Activated CD4-positive, alpha-beta T cell treated with anti-CD3 and anti-CD28 coated beads, Interleukin-2, Interleukin-4, amounts not matched to agents 100 ng/mL and 50 ng/mL, durations not matched to agents 16 hours and 8 hours (primary cell): ENCODE measurements around the gene TNRC6B.
"Not testable (repeated sequence)": the region's sequence is repeated elsewhere in the genome, so short reads cannot be mapped to it uniquely, and the experiment has no call there.

ENCODE experiments used
- DNase-seq: peaks from one replicate; pipeline ENCODE4 v3.0.0-alpha.2; 2020; ENCODE audit warnings: low spot score

Gene TNRC6B, protein sequence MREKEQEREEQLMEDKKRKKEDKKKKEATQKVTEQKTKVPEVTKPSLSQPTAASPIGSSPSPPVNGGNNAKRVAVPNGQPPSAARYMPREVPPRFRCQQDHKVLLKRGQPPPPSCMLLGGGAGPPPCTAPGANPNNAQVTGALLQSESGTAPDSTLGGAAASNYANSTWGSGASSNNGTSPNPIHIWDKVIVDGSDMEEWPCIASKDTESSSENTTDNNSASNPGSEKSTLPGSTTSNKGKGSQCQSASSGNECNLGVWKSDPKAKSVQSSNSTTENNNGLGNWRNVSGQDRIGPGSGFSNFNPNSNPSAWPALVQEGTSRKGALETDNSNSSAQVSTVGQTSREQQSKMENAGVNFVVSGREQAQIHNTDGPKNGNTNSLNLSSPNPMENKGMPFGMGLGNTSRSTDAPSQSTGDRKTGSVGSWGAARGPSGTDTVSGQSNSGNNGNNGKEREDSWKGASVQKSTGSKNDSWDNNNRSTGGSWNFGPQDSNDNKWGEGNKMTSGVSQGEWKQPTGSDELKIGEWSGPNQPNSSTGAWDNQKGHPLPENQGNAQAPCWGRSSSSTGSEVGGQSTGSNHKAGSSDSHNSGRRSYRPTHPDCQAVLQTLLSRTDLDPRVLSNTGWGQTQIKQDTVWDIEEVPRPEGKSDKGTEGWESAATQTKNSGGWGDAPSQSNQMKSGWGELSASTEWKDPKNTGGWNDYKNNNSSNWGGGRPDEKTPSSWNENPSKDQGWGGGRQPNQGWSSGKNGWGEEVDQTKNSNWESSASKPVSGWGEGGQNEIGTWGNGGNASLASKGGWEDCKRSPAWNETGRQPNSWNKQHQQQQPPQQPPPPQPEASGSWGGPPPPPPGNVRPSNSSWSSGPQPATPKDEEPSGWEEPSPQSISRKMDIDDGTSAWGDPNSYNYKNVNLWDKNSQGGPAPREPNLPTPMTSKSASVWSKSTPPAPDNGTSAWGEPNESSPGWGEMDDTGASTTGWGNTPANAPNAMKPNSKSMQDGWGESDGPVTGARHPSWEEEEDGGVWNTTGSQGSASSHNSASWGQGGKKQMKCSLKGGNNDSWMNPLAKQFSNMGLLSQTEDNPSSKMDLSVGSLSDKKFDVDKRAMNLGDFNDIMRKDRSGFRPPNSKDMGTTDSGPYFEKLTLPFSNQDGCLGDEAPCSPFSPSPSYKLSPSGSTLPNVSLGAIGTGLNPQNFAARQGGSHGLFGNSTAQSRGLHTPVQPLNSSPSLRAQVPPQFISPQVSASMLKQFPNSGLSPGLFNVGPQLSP (N-terminal part only)

DNA sequence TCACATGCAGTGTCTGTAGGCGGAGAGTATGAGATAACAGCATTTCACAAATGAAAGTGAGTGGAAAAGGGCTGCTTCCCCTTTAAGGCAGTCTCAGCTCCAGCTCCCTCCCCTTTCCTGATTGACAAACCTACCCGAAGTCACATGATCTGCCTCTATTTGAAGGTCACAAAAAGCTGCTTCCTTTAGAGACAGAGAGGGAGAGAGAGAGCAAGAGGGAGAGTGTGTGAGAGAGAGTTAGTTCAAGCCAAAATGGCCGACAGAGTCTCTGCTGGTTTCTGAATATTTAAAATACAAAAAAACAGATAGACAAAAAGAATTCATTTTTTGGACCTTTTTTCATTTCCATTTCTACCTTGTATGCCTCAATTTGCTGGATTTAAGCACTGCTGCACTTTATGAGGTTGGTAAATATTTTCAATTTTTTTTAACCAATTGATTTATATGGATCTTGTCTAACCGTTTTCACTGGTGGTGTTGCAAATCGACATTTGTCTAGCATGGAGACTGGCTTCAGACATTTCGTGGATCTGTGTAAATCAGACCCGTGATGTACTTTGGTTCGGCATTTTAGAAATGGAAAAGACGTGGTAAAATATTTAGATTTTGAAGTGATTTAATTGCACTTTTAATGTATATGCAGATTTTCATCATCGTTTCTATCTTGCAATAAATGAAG, at the start of gene TNRC6B:
TSS of gene TNRC6B (plus strand) at position 188 of the 679 bp plus-strand sequence. CDS start at position 399, 211 bp downstream.
- DNase-seq, result peak; percentile 97

DNA sequence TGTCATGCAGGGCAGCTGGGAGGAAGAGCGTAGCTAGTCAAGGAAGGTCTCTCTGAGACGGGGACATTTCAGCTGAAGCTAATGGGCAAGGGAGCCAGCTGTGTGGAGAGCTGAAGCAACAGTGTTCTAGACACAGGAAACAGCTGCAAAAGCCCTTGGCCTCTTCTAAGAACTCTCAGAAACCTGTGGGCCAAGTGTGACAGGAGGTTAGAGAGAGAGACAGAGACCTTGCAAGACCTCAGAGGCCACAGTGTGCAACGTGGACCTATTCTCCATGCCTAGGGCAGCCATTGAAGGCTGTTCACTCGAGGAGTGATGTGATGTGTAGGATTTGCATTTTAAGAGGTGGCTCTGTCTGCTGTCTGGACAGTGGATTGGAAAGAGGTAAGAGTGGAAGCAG, 48.7 kb upstream of the TNRC6B start:
- peak; percentile 30 for DNase-seq

DNA sequence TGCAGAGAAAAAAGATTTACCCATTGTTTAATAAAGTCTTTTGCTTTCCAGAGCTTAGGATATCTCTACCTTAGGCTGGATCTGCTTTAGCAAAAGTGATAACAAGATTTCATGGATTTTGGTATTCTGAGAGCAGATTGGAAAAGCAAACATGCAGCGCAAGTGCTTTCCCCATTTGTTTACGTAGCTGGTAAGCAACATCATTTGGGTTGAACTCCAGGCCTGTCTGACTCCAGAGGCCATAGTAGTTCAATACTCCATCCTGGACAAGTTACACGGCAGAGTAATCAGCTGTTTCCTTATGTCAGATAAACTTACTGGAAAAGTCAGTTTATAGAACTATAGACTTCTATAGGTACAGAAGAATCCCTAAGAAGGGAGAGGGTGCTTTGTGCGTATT, 40.6 kb upstream of the TNRC6B start:
- DNase-seq, result no peak

DNA sequence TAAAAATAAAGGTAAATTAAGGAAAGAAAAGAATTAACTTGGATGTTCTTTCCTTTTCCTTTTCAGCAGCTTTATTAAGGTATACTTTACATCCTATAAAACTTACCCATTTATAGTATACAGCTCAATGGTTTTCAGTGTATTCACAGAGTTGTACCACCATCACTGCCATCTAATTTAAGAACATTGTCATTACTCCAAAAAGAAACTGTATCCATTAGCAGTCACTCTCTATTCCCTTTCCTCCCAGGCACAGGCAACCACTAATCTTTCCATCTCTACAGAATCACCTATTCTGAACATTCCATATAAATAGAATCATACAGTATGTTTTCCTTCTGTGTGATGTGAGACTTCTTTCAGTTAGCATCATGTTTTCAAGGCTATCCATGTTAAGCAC, 38.9 kb upstream of the TNRC6B start:
- no peak for DNase-seq

DNA sequence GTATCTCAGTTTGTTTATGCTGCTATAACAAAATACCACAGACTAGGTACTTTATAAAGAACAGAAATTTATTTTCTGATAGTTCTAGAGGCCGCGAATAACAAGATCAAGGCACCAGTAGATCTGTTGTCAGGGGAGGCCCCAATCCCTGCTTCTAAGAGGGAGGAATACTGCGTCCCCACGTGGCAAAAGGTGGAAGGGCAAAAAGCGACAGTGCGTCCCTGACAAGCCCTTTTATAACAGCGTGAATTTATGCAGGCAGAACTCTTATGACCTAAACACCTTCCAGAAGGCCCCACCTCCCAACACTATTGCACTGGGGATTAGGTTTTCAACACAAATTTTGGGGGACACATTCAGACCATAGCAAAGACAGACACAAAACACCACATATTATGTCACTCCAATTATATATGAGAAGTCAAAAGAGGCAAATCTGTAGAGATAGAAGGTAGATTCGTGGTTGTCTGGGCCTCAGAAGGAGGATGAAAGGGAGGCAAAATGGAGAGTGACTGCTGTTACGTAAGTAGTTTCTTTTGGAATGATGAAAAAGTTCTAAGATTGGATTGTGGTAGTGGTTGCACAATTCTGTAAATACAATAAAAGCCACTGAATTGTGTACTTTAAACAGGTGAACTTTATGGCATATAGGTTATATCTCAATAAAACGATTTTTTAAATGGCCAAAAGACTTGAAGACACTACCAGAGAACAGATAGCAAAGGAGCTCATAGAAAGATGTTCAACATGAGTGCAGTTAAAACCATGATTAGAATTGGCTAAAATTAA, 30.1 kb upstream of the TNRC6B start:
- no peak for DNase-seq

DNA sequence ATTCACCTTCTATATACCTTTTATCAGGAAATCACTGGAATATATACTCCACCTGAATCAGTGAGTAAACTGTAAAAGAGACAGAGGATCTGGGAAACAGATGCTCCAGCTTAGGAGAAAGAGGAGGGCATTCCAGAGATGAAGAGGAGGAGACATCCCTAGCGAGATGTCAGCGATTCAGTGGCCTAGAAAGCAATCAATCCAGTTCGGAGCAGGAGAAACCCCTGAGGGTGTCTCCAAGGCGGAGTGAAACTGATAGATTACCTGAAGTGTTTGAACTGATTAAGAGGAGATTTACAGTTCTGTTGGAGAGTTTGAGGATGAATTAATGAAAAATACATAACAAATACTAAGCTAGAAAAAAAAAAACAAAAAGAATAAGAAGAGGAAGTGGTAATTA, 24.5 kb upstream of the TNRC6B start:
- no peak for DNase-seq

DNA sequence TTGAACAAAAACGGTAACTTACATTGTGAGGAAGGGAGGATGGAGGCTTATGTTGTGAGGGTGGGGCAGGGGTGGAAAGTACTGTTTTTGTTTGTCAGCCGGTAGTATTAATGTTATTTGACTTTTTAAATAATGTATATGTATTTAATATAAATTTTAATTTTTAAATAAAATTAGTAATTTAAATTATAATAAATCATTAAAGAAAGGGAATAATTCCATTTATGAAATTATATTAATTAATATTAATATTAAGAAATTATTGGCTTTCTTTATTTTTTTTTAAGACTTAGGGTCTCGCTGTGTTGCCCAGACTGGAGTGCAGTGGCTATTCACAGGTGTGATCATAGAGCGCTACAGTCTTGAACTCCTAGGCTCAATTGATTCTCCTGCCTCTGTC, 24.0 kb upstream of the TNRC6B start:
- DNase-seq, result no peak

DNA sequence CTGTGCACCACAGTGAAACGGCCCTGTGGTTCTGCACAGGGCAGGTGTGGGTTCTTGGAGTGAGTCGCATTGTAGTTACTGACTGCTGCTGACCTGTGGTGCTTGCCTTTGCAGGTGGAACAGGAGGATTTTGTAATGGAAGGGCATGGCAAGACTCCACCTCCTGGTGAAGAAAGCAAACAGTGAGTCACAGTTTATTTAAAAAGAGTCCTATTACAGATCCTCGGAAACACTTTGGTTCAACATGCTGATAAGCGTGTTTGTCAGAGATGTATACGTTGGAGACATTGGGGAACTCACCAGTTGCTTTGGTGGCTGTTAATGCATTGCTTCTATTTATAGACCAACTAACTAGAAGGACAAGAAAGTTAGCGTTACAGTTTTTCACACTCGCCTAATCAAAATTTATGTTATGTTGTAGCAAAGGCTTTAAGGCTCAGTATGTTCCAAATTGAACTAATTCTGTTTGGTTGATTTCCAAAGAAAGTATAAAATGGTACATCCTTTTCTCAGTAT, 21.7 kb upstream of the TNRC6B start:
- DNase-seq, result no peak

DNA sequence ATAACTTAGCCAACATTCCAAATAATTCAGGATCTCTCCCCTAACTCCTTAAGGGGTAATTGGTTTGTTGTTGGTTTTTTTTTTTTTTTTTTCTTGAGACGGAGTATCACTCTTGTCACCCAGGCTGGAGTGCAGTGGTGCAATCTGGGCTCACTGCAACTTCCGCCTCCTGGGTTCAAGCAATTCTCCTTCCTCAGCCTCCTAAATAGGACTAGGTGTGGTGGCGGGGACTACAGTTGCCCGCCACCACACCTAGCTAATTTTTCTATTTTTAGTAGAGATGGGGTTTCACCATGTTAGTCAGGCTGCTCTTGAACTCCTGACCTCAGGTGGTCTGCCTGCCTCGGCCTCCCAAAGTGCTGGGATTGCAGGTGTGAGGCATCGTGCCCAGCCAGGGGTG, 21.0 kb upstream of the TNRC6B start:
- not testable (repeated sequence) for DNase-seq

DNA sequence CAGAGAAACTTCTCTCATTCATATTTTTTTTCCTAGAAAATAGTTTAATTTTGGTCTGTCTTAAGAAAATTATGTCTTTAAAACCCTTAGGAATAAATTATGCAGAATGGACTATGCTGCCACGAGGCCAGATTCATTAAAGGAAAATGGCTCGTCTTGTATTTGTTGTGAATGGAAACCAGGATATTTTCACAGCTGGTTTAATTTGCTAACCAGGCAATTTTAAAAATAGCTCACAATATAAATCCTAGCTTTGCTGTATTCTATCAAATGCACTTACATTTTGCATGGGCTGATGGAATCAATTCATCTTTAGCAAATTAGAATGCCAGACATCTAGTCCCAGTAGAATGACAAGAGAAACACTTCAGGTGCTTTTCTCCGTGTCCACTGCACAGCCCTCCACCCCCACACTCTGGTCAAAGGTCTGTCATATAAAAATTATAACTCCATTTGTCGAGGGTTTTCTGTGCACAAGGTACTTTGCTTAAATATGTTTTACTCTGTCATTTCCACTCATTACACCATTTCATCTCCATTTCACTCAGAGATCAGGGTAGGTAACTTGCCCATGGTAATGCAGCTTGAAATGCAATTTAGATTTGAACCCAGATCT, 20.3 kb upstream of the TNRC6B start:
- no peak for DNase-seq

DNA sequence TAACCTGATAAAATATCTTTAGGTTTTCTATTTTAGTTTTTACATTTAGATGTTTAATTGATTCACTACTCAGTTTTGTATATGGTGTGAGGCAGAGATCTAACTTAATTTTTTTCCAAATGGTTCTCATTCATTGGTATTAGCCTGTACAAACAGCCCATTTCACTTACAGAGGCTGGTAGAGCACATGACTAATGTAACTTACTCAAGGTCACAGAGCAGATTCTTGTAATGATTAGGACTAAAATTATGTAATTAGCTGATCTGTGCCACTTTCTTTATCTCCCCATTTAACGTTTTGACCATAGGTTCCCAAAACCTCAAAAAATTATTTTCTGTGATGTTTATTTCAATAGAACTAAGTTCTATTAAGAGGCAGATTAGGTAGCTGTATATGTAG, 16.5 kb upstream of the TNRC6B start:
- no peak for DNase-seq

DNA sequence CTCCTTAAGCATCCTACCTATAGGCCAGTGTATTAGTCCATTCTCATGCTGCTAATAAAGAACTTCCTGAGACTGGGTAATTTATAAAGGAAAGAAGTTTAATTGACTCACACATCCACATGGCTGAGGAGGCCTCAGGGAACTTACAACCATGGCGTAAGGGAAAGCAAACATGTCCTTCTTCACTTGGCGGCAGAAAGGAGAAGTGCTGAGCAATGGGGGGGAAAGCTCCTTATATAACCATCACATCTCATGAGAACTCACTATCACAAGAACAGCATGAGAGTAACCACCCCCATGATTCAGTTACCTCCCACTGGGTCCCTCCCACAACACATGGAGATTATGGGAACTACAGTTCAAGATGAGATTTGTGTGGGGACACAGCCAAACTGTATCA, 12.2 kb upstream of the TNRC6B start:
- not testable (repeated sequence) for DNase-seq

DNA sequence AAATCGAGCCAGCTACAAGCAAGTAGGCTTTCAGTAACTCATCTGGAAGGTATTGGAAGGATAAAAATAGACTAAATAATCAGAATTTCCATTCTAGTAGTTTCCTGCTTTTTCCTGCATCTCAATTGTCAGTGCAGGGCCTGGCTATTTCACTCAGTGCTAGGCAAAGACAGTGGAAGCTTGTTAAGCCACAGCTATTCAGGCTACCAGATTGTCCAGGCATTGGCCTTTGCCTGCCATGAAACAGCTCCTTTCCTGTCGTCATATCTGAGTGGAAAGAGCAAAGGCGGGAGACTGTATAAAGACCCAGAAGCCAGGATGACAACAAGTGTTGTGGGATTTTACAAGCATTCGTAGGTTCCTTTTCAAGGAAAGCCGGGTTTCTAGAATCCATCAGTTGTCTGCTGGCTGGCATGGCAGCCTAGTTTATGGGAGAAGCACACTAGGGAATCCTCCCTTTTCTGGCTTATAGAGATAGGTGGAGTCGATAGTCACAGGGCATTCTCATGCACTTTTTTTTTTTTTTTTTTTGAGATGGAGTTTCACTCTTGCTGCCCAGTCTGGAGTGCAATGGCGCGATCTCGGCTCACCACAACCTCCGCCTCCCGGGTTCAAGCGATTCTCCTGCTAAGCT, 2.0 kb upstream of the TNRC6B start:
- DNase-seq, result no peak

DNA sequence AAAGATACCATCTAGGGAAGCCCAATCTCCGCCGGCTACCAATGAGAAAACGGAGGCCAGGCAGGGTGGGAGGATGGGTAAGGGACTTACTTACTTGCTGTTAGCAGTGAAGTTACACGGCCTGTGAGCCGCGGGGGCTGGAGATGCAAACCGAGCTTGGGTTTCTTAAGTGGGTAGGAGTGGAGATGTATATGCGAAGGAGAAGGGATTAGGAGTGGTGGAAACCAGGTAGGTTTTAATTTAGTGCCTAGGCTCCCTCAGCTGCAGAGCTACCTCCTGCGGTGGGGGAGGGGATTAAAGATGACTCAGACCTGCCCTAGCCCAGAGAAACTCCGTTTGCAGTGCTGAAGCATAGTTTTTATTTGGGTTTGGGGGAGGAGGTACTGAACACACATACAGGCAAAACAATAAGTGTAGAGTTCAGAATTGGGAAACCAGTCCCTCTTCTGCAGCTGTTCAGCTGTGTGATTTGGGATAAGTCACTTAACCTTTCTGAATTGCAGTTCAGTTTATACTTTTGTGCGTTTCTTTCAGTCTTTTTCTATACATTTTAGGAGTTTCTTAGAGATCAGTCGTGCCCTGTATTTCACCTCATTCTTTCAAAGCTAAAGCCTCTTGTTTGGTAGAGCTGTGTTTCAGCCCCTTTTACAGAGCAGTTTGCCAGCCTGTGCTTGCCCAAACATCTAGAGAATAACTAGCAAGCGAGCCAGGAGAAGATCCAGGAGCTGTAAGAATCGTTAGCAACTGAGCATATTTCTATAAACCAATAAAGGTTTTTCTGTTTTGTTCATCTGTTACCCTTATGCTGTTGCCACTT, 596 bp upstream of the TNRC6B start:
- DNase-seq, result peak; percentile 88

DNA sequence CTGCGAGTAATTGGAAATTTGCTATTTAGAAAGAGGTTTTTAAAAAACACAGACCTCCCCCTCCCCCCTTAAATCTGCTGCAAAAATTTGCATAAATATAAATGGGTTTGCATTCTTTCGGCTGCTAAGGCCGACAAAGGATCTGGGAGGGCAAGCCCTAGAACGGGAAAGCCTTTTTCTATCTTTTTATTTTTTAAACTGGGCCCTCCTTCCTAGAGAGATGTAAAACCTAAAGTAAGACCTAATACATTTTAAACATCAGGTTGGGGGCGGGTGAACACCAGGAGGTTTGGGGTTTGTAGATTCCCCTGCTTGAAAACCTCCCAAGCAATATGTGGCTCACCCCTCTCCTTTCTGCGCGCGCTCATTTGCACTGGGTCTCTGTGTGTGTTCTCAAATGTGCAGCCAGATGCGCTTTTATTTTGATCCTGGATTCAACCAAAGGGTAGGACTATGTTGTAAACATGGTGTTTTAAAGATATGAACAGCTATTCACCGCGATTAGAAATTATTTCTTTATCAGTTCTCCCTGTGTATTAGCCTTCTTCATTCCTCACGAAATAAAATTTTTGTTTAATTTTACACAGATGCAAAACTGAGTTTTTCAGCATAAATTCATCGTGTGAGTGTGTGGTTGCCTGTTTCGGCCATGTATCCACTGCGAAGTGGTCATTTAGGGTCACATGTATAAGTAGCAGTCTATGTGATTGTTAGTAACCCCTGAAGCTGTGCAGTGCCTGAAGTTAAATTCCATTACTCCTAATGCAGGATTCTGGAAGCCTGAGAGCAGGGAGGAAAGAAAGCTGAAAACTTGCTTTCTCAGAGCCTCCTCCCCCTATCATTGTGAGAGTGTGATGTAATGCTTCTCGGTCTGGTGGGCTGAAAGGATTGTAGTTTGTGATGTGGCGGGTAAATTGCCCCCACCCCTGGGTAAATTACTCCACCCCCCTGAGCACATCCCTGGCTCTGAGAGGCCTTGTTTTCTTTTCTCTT, 988 bp downstream of the TNRC6B start:
- no peak for DNase-seq

DNA sequence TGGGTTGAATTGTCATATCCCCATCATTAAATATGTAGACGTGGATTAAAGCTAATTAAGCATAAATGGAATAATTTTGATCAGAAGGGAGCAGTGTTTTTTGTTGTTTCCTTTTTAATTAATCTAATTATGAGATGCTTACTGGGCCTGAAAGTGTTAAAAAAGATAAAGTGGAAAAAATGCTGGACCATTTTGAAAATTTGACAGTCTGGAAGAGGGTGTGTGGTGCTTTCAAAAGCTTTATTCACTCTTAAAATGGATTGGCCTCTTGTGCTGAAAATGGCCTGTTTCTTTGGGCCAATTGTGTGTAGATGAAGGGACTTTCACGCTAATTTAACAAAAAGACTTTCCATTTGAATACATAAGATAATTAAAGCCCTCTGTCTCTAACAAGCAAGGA, 1.8 kb downstream of the TNRC6B start:
- no peak for DNase-seq

DNA sequence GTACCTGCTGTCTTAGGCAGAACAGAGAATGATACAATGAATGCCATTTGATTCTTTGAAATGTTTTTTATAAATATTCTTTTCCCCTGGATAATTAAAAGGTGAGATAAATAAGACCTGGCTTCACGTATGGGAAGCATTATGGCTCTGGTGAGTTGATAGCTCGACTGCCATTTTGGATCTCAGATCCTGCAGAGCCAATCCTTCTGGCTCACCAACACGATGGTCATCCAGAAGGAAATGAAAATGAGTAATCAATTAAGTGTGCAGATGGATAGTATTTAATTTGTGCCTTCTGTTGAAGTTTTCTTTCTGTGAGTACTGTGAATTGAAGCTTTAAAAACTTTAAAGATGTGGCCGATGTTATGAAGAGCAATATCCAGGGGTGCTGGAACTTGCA, 2.7 kb downstream of the TNRC6B start:
- no peak for DNase-seq

DNA sequence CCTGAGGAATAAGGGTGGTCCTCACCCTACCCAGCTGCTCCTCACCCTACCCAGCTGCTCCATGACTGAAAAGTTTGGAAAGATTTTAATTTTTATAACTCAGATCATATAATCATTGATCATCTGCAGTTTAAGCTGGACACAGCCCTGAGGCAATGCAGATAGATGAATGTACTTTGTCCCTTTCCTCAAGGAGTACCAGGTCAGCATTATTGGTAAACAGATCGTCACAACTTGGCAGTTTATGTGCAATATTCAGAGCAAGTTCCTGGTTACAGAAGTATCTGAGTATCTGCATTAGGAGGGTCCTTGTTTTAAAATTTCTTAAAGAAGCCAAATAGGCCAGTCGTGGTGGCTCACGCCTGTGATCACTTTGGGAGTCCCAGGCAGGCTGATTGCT, 3.6 kb downstream of the TNRC6B start:
- DNase-seq, result no peak
